Activated CD8-positive, alpha-beta T cell treated with anti-CD3 and anti-CD28 coated beads, Interleukin-2, amount 10 ng/mL, durations not matched to agents 7 days and 5 days (primary cell): Measurements from ENCODE around the gene PLCL2. TPM values are rescaled to one million over a fixed set of nuclear protein-coding genes. Genes with fewer than 3 reads are reported as not detected.

ENCODE experiments used
- ATAC-seq: fragments of 150-1000 bp; cut with Tn5 transposase; one replicate; pipeline ENCODE4 v1.10.0; 2021; ENCODE audit warnings: moderate library complexity
- CTCF ChIA-PET: fragments of 350-600 bp; sonication (Branson Sonifier 250); formaldehyde crosslinking; loops from one replicate; lab custom pipeline; 2021; ENCODE audit warnings: antibody characterized with exemption; lab: Charles Lee
- POLR2A ChIA-PET: fragments of 350-600 bp; sonication (Branson Sonifier 250); formaldehyde crosslinking; loops from one replicate; lab custom pipeline; 2021; ENCODE audit warnings: antibody characterized with exemption; lab: Charles Lee
- DNase-seq: peaks from one replicate; pipeline ENCODE4 v3.0.0-alpha.2; 2020
- H3K27ac Mint-ChIP-seq: one replicate; pipeline ENCODE4 v1.8.0; 2021; ENCODE audit warnings: mild to moderate bottlenecking, mixed read lengths
- H3K27me3 Mint-ChIP-seq: one replicate; pipeline ENCODE4 v1.8.0; 2021; ENCODE audit warnings: low read depth, mixed read lengths
- H3K36me3 Mint-ChIP-seq: one replicate; pipeline ENCODE4 v1.8.0; 2021; ENCODE audit warnings: low read depth, mixed read lengths
- H3K4me1 Mint-ChIP-seq: one replicate; pipeline ENCODE4 v1.8.0; 2021; ENCODE audit warnings: low read depth, mixed read lengths
- H3K4me3 Mint-ChIP-seq: one replicate; pipeline ENCODE4 v1.8.0; 2021; ENCODE audit warnings: mild to moderate bottlenecking, mixed read lengths
- H3K9me3 Mint-ChIP-seq: one replicate; pipeline ENCODE4 v1.8.0; 2022; ENCODE audit warnings: mixed read lengths; ENCODE audit not compliant: insufficient read depth
- total RNA-seq, 2 experiments: library from RNA; stranded (reverse); gene quantifications; one replicate each; pipeline ENCODE4 v1.2.3, GENCODE V29; 2021

Gene PLCL2
- total RNA-seq, 2 experiments from 2014 or later, result 33.9 to 35.8 TPM

GRCh38 chr3:16844222-16844621 lies 40.5 kb upstream of the PLCL2 start:
- no peak overlapping the region for H3K4me3 Mint-ChIP-seq
- H3K27me3 Mint-ChIP-seq, result no peaks in the 10 kb centered on the region
- ChIA-PET POLR2A (interaction anchor here (0.6 to 4.6 kb wide), 2 partner anchors 41 to 208 kb away, joined by 3 to 34 read pairs; partner anchors contain the start of gene PLCL2), CTCF (interaction anchor here (1.9 to 5.0 kb wide), 2 partner anchors 41 to 244 kb away, joined by 7 to 41 read pairs; partner anchors contain the start of gene PLCL2)
- H3K4me1 Mint-ChIP-seq, result peaks cover 61% of the 10 kb centered on the region
- no peak overlapping the region for H3K27ac Mint-ChIP-seq
- DNase-seq (no peak), ATAC-seq (no peak)
- H3K36me3 Mint-ChIP-seq, result no peaks in the 10 kb centered on the region
- no peaks in the 10 kb centered on the region for H3K9me3 Mint-ChIP-seq

- ChIA-PET CTCF (interaction anchor here (1.9 to 5.0 kb wide), 2 partner anchors 41 to 245 kb away, joined by 7 to 41 read pairs; partner anchors contain the start of gene PLCL2), POLR2A (interaction anchor here (0.6 to 4.6 kb wide), 2 partner anchors 40 to 208 kb away, joined by 3 to 34 read pairs; partner anchors contain the start of gene PLCL2)
- no peaks in the 10 kb centered on the region for H3K36me3 Mint-ChIP-seq
- H3K4me1 Mint-ChIP-seq, result peaks cover 61% of the 10 kb centered on the region
- H3K9me3 Mint-ChIP-seq, result no peaks in the 10 kb centered on the region
- DNase-seq (no peak), ATAC-seq (no peak)
- no peak overlapping the region for H3K27ac Mint-ChIP-seq
- H3K27me3 Mint-ChIP-seq, result no peaks in the 10 kb centered on the region
- H3K4me3 Mint-ChIP-seq, result no peak overlapping the region
Measured at GRCh38 chr3:16844791-16845190, 40.0 kb upstream of the PLCL2 start.

DNA sequence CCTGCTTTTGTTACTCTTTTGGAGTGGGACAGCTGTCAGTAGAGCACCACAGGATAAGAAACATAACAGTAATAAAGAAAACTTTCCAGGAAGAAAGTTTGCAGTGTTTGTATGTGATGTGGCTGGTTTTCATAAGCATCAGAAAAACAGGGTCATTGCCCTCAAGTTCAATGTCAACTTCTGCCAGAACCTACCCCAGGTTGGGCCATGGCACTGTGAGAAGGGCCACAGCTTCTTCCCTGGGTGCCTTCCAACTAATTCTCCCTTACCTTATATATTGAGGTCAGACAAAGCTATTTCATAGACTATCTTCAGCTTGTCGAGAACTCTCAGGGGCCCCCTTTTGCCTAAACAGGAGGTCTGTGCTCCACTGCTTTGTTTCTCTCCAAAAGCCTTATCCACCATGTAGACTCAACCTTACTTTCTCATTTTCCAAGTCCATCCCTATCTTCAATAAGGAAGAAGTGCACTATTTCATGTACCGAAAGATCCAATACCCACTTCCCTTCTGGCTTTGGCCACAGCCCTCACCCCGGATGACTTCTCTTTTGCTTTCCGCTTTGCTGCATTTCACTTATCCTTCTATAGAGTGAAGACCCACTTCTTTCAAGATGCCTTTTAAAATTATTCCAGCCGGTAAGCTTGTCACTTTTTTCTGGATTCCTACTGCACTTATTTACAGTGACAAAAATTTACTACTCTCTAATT lies 38.2 kb upstream of the PLCL2 start:
- H3K36me3 Mint-ChIP-seq, result no peaks in the 10 kb centered on the region
- no peaks in the 10 kb centered on the region for H3K27me3 Mint-ChIP-seq
- no peak overlapping the region for H3K27ac Mint-ChIP-seq
- POLR2A ChIA-PET, result no interaction called here
- no peak overlapping the region for H3K4me3 Mint-ChIP-seq
- ATAC-seq (no peak), DNase-seq (no peak)
- peaks cover 54% of the 10 kb centered on the region for H3K4me1 Mint-ChIP-seq
- no peaks in the 10 kb centered on the region for H3K9me3 Mint-ChIP-seq
- CTCF ChIA-PET, result interaction anchor here (1.0 kb wide), 1 partner anchor 38 kb away, joined by 3 read pairs; no protein-coding TSS in a partner anchor

- H3K4me3 Mint-ChIP-seq, result no peak overlapping the region
- CTCF ChIA-PET, result interaction anchor here (0.6 to 1.6 kb wide), 4 partner anchors 10 to 455 kb away, joined by 3 to 5 read pairs (median 3); no protein-coding TSS in a partner anchor
- H3K36me3 Mint-ChIP-seq, result no peaks in the 10 kb centered on the region
- H3K27me3 Mint-ChIP-seq, result no peaks in the 10 kb centered on the region
- ATAC-seq (no peak), DNase-seq (no peak)
- POLR2A ChIA-PET, result interaction anchor here (0.6 kb wide), 1 partner anchor 74 kb away, joined by 3 read pairs; no protein-coding TSS in a partner anchor
- peaks cover 39% of the 10 kb centered on the region for H3K4me1 Mint-ChIP-seq
- H3K27ac Mint-ChIP-seq, result no peak overlapping the region
- no peaks in the 10 kb centered on the region for H3K9me3 Mint-ChIP-seq
Measured at GRCh38 chr3:16848007-16848406, 36.7 kb upstream of the PLCL2 start.

- peak overlapping the region; percentile 26 for H3K4me3 Mint-ChIP-seq
- H3K9me3 Mint-ChIP-seq, result no peaks in the 10 kb centered on the region
- H3K27ac Mint-ChIP-seq, result peak overlapping the region; percentile 43
- no peaks in the 10 kb centered on the region for H3K27me3 Mint-ChIP-seq
- H3K4me1 Mint-ChIP-seq, result peaks cover 27% of the 10 kb centered on the region
- ChIA-PET CTCF (interaction anchor here (1.2 to 1.5 kb wide), 3 partner anchors 11 to 25 kb away, joined by 3 to 4 read pairs (median 3); no protein-coding TSS in a partner anchor), POLR2A (interaction anchor here (0.6 to 1.0 kb wide), 3 partner anchors 20 to 37 kb away, joined by 3 to 5 read pairs (median 3); no protein-coding TSS in a partner anchor)
- H3K36me3 Mint-ChIP-seq, result no peaks in the 10 kb centered on the region
- DNase-seq (peak; percentile 80), ATAC-seq (peak; percentile 88)
Measured at GRCh38 chr3:16849229-16849628, 35.5 kb upstream of the PLCL2 start.

GRCh38 chr3:16849795-16850194 lies 35.0 kb upstream of the PLCL2 start:
- Mint-ChIP-seq H3K27me3 (no peaks in the 10 kb centered on the region), H3K9me3 (no peaks in the 10 kb centered on the region), H3K4me3 (no peak overlapping the region), H3K4me1 (peaks cover 25% of the 10 kb centered on the region), H3K27ac (peak overlapping the region; percentile 43), H3K36me3 (no peaks in the 10 kb centered on the region)
- DNase-seq (no peak), ATAC-seq (peak; percentile 41)
- CTCF ChIA-PET, result interaction anchor here (1.0 to 1.5 kb wide), 2 partner anchors 24 to 34 kb away, joined by 3 to 6 read pairs; partner anchors contain the start of gene PLCL2
- POLR2A ChIA-PET, result interaction anchor here (0.6 to 1.0 kb wide), 3 partner anchors 19 to 36 kb away, joined by 3 to 5 read pairs (median 3); no protein-coding TSS in a partner anchor

DNA sequence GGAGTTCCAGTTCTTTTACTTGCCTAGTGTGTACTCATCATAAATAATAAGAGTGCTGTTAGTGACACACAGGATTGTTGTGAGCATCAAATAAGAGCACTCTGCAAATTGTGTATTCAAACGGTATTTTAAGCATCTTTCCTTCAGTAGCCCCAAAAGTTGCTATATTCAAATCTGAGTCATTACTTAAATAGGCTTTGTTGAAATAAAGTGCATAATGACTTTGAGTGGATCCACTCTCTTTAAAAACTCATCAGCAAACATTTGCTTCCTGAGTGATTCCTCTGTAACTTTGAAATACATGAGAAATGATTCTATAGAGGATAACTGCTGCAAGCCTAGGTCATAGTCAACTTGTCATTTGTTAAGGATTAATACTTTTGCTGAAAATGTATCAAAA lies 29.3 kb upstream of the PLCL2 start:
- CTCF ChIA-PET, result no interaction called here
- Mint-ChIP-seq H3K27me3 (peaks cover 6% of the 10 kb centered on the region), H3K4me3 (no peak overlapping the region), H3K27ac (no peak overlapping the region), H3K36me3 (no peaks in the 10 kb centered on the region), H3K9me3 (no peaks in the 10 kb centered on the region), H3K4me1 (peaks cover 1% of the 10 kb centered on the region)
- POLR2A ChIA-PET, result no interaction called here
- DNase-seq, result no peak
- ATAC-seq, result no peak

- POLR2A ChIA-PET, result interaction anchor here (0.6 kb wide), 1 partner anchor 959 kb away, joined by 4 read pairs; no protein-coding TSS in a partner anchor
- Mint-ChIP-seq H3K27me3 (peaks cover 6% of the 10 kb centered on the region), H3K4me3 (no peak overlapping the region), H3K4me1 (no peaks in the 10 kb centered on the region), H3K36me3 (no peaks in the 10 kb centered on the region), H3K9me3 (no peaks in the 10 kb centered on the region), H3K27ac (no peak overlapping the region)
- ATAC-seq (no peak), DNase-seq (no peak)
- CTCF ChIA-PET, result no interaction called here
Measured at GRCh38 chr3:16860234-16860633, 24.5 kb upstream of the PLCL2 start.

- ChIA-PET CTCF (no interaction called here), POLR2A (no interaction called here)
- H3K4me3 Mint-ChIP-seq, result no peak overlapping the region
- no peaks in the 10 kb centered on the region for H3K36me3 Mint-ChIP-seq
- H3K9me3 Mint-ChIP-seq, result no peaks in the 10 kb centered on the region
- DNase-seq (no peak), ATAC-seq (no peak)
- no peak overlapping the region for H3K27ac Mint-ChIP-seq
- peaks cover 8% of the 10 kb centered on the region for H3K27me3 Mint-ChIP-seq
- H3K4me1 Mint-ChIP-seq, result peaks cover 4% of the 10 kb centered on the region
Measured at GRCh38 chr3:16861432-16861831, 23.3 kb upstream of the PLCL2 start.

DNA sequence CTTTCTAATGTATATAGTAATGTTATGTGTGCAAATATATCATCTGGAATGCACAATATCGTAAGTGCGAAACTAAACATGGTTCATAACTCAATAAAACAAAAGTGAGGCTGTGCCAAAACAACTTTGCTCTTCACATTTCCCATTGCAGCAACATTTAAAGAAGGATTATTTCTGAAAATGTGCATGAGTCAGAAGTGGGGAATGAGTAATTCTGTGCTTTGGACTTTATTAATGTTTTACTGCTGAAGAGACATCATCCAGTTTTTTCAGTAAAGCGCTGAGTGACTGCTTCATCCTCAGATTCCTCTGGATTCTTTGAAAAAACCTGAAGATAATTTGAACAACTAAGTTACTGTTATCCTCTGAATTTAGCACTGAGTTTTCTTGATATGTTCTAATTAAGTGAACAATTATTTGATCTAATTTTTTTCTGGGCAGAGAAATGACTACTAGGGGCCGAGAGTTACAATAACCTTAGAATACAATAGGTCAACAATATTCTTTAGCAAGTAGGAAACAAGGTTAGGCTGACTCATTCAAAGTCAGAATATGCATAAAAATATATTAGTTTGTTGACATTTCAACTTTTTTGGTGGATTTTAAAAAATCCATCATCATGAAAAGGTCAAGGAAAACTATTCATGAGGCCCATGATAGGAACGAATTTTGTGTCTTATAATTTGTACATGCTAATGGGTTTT lies 20.0 kb upstream of the PLCL2 start:
- no peak overlapping the region for H3K27ac Mint-ChIP-seq
- H3K9me3 Mint-ChIP-seq, result no peaks in the 10 kb centered on the region
- no peak for DNase-seq
- H3K27me3 Mint-ChIP-seq, result peaks cover 10% of the 10 kb centered on the region
- CTCF ChIA-PET, result interaction anchor here (1.4 to 1.7 kb wide), 2 partner anchors 16 to 20 kb away, joined by 4 read pairs; partner anchors contain the start of gene PLCL2
- peaks cover 13% of the 10 kb centered on the region for H3K4me1 Mint-ChIP-seq
- no peak overlapping the region for H3K4me3 Mint-ChIP-seq
- POLR2A ChIA-PET, result no interaction called here
- H3K36me3 Mint-ChIP-seq, result no peaks in the 10 kb centered on the region
- ATAC-seq, result no peak

- H3K9me3 Mint-ChIP-seq, result no peaks in the 10 kb centered on the region
- CTCF ChIA-PET, result no interaction called here
Measured at GRCh38 chr3:16865335-16865734, 19.4 kb upstream of the PLCL2 start.

More at GRCh38 chr3:16865335-16865734, 19.4 kb upstream of the PLCL2 start:
- no peak overlapping the region for H3K27ac Mint-ChIP-seq
- peaks cover 10% of the 10 kb centered on the region for H3K27me3 Mint-ChIP-seq
- no peak overlapping the region for H3K4me3 Mint-ChIP-seq
- ATAC-seq (no peak), DNase-seq (no peak)
- no peaks in the 10 kb centered on the region for H3K36me3 Mint-ChIP-seq
- peaks cover 13% of the 10 kb centered on the region for H3K4me1 Mint-ChIP-seq
- POLR2A ChIA-PET, result no interaction called here
